ENCODE measurements around the gene TLL2.

GRCh38 chr10:96377816-96378294 lies 135.9 kb downstream of the TLL2 start:
- TF ChIP-seq POLR2A (IDR thresholded peaks at IDR 0.05; ENCODE audit: low read depth, low read length), result no peak
- no peak for TF ChIP-seq CTCF (conservative IDR thresholded peaks at IDR 0.05; ENCODE audit: low read depth, low read length)
- TF ChIP-seq BHLHE40 (IDR thresholded peaks at IDR 0.05; ENCODE audit: low read depth, low read length), result no peak
- no peak for TF ChIP-seq FOS (IDR thresholded peaks at IDR 0.05; ENCODE audit: low read depth, low read length)
- no peak for TF ChIP-seq RCOR1 (IDR thresholded peaks at IDR 0.05; ENCODE audit: insufficient replicate concordance, low read length)
- no peak for TF ChIP-seq MAFK (IDR thresholded peaks at IDR 0.05; ENCODE audit: low read depth, low read length)
- TF ChIP-seq SMC3 (IDR thresholded peaks at IDR 0.05; ENCODE audit: low read depth, low read length), result no peak
